MM.1S (cell line): ENCODE measurements around the gene PMAIP1.

Experiments
- DNase-seq: peaks from one replicate; pipeline ENCODE4 v3.0.0-alpha.2; 2015
- H2AFZ ChIP-seq: fragments of 300-600 bp; sonication (generic); 2 replicates; pipeline ENCODE4 v1.6.0; 2016; ENCODE audit warnings: antibody characterized with exemption, low read length
- H3F3A ChIP-seq: fragments of 300-600 bp; sonication (generic); 2 replicates; pipeline ENCODE4 v1.6.1; 2016; ENCODE audit warnings: mild to moderate bottlenecking, antibody characterized with exemption, low read length, moderate library complexity, mixed read lengths; ENCODE audit not compliant: insufficient read depth
- H3K27ac ChIP-seq: fragments of 300-600 bp; sonication (generic); 2 replicates; pipeline ENCODE4 v1.5.1; 2016; ENCODE audit warnings: mild to moderate bottlenecking, low read length
- H3K27me3 ChIP-seq: fragments of 300-600 bp; sonication (generic); replicated peaks from 2 replicates; pipeline ENCODE4 v1.6.0; 2016; ENCODE audit warnings: low read length; ENCODE audit not compliant: insufficient read depth
- H3K36me3 ChIP-seq: fragments of 300-600 bp; sonication (generic); replicated peaks from 2 replicates; pipeline ENCODE4 v1.6.1; 2016; ENCODE audit warnings: mild to moderate bottlenecking, low read length, mixed read lengths; ENCODE audit not compliant: insufficient read depth
- H3K4me1 ChIP-seq: fragments of 300-600 bp; sonication (generic); 2 replicates; pipeline ENCODE4 v1.6.1; 2016; ENCODE audit warnings: low read length, mixed read lengths
- H3K4me2 ChIP-seq: fragments of 300-600 bp; sonication (generic); 2 replicates; pipeline ENCODE4 v1.6.0; 2016; ENCODE audit warnings: low read depth, low read length
- H3K4me3 ChIP-seq: fragments of 300-600 bp; sonication (generic); 2 replicates; pipeline ENCODE4 v1.5.1; 2016; ENCODE audit warnings: low read length, mixed read lengths
- H3K79me2 ChIP-seq: fragments of 300-600 bp; sonication (generic); 2 replicates; pipeline ENCODE4 v1.6.1; 2016; ENCODE audit warnings: mixed run types, low read length, mixed read lengths
- H3K9ac ChIP-seq: fragments of 300-600 bp; sonication (generic); 2 replicates; pipeline ENCODE4 v1.6.1; 2016; ENCODE audit warnings: low read length, mixed read lengths
- H3K9me2 ChIP-seq: fragments of 300-600 bp; sonication (generic); replicated peaks from 2 replicates; pipeline ENCODE4 v1.6.1; 2016; ENCODE audit warnings: mild to moderate bottlenecking, low read length, mixed read lengths; ENCODE audit not compliant: insufficient read depth
- H3K9me3 ChIP-seq: fragments of 300-600 bp; sonication (generic); replicated peaks from 2 replicates; pipeline ENCODE4 v1.6.1; 2016; ENCODE audit warnings: mild to moderate bottlenecking, low read length, mixed read lengths; ENCODE audit not compliant: insufficient read depth
- H4K20me1 ChIP-seq: fragments of 300-600 bp; sonication (generic); 2 replicates; pipeline ENCODE4 v1.6.1; 2016; ENCODE audit warnings: mild to moderate bottlenecking, low read length, moderate library complexity, mixed read lengths; ENCODE audit not compliant: insufficient read depth
- EZH2 ChIP-seq: fragments of 300-600 bp; sonication (generic); optimal IDR thresholded peaks from 2 replicates; pipeline ENCODE3; 2017; ENCODE audit warnings: low read depth, mild to moderate bottlenecking, antibody characterized with exemption, low read length, mixed read lengths
- EZH2phosphoT487 ChIP-seq: fragments of 300-600 bp; sonication (generic); IDR thresholded peaks from 2 replicates; pipeline ENCODE4 v1.6.1; 2018; ENCODE audit warnings: antibody characterized with exemption, low read length
- TF ChIP-seq, protein P1 (sequence below): fragments of 300-600 bp; sonication (generic); IDR thresholded peaks from 2 replicates; pipeline ENCODE4 v1.5.1; 2016; ENCODE audit warnings: antibody characterized with exemption, low read length, mixed read lengths

The PMAIP1 gene

DNA sequence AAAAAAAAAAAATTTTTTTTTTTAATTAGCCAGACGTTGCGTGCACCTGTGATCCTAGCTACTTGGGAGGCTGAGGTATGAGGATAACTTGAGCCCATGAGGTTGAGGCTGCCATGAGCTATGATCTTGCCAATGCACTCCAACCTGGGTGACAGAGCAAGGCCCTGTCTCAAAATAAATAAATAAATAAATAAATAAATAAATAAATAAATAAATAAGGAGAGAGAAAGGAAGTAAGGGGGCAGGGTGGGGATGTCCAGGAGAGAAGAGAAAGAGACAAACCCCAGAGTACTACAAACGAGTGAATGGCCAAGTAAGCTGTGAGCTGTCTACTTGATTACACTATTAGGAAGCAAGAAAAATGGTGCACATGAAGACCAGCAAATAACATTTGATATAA lies 7.7 kb upstream of the PMAIP1 start:
- H3K9me3 ChIP-seq = no peaks in the 10 kb centered on the region
- no peaks in the 10 kb centered on the region for H3K9me2 ChIP-seq
- no peak overlapping the region for H3K9ac ChIP-seq
- H3K4me2 ChIP-seq = no peak overlapping the region
- H3F3A ChIP-seq = no peaks in the 10 kb centered on the region
- TF ChIP-seq EZH2phosphoT487 (no peak), EZH2 (no peak)
- TF ChIP-seq, protein P1, sequence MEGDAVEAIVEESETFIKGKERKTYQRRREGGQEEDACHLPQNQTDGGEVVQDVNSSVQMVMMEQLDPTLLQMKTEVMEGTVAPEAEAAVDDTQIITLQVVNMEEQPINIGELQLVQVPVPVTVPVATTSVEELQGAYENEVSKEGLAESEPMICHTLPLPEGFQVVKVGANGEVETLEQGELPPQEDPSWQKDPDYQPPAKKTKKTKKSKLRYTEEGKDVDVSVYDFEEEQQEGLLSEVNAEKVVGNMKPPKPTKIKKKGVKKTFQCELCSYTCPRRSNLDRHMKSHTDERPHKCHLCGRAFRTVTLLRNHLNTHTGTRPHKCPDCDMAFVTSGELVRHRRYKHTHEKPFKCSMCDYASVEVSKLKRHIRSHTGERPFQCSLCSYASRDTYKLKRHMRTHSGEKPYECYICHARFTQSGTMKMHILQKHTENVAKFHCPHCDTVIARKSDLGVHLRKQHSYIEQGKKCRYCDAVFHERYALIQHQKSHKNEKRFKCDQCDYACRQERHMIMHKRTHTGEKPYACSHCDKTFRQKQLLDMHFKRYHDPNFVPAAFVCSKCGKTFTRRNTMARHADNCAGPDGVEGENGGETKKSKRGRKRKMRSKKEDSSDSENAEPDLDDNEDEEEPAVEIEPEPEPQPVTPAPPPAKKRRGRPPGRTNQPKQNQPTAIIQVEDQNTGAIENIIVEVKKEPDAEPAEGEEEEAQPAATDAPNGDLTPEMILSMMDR = no peak
- H4K20me1 ChIP-seq = no peaks in the 10 kb centered on the region
- no peak overlapping the region for H3K27ac ChIP-seq
- no peak for DNase-seq
- no peaks in the 10 kb centered on the region for H3K4me1 ChIP-seq
- H3K27me3 ChIP-seq = no peaks in the 10 kb centered on the region
- no peak overlapping the region for H3K4me3 ChIP-seq
- H3K79me2 ChIP-seq = no peaks in the 10 kb centered on the region
- no peak overlapping the region for H2AFZ ChIP-seq
- no peaks in the 10 kb centered on the region for H3K36me3 ChIP-seq

DNA sequence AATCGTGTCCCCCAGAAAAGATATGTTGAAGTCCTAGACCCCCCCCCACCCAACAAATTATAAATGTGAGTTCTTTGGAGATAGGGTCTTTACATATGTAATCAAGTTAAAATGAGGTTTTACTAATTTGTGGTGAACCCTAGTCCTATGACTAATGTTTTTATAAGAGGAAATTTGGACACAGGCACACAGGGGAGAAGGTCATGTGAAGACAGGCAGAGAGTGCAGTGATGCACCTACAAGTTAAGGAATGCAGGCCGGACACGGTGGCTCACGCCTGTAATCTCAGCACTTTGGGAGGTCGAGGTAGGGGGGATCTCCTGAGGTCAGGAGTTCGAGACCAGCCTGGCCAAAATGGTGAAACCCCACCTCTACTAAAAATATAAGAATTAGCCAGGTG lies 5.8 kb upstream of the PMAIP1 start:
- H3K9me2 ChIP-seq = no peaks in the 10 kb centered on the region
- H3K4me1 ChIP-seq = no peaks in the 10 kb centered on the region
- H3K9me3 ChIP-seq = no peaks in the 10 kb centered on the region
- no peaks in the 10 kb centered on the region for H3F3A ChIP-seq
- TF ChIP-seq, protein P1 = no peak
- TF ChIP-seq EZH2 = no peak
- no peak for TF ChIP-seq EZH2phosphoT487
- no peaks in the 10 kb centered on the region for H3K27me3 ChIP-seq
- H4K20me1 ChIP-seq = no peaks in the 10 kb centered on the region
- H3K9ac ChIP-seq = no peak overlapping the region
- H3K36me3 ChIP-seq = no peaks in the 10 kb centered on the region
- H3K27ac ChIP-seq = no peak overlapping the region
- no peak overlapping the region for H2AFZ ChIP-seq
- no peak overlapping the region for H3K4me2 ChIP-seq
- H3K79me2 ChIP-seq = no peaks in the 10 kb centered on the region
- DNase-seq = no peak
- H3K4me3 ChIP-seq = no peak overlapping the region

DNA sequence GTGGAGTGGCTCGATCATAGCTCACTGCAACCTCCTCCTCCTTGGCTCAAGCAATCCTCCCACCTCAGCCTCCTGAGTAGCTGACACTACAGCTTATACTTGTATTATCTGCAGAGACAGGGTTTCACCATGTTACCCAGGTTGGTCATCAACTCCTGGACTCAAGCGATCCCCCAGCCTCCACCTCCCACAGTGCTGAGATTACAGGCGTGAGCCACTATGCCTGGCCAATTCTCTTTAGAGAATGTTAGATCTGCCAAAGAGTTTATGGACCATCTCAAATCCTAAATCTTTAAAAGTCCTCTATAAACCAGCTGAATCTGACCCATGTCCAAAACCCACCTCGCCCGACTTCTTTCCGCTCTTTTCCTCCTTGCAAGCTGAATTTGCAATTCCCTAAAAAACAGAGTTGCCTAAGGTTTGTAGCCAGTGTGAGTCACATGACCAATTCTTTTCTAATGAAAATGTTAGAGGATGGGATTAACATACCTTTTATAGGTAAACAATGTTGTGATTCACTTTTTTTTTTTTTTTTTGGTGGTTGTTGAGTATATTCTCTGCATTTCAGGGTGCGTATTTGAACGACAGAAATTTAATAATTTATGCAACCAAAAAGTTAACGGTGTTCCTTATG lies 2.4 kb upstream of the PMAIP1 start:
- H3K4me3 ChIP-seq = no peak overlapping the region
- H3K9me2 ChIP-seq = no peaks in the 10 kb centered on the region
- no peaks in the 10 kb centered on the region for H3K36me3 ChIP-seq
- H3K4me2 ChIP-seq = no peak overlapping the region
- H3K27ac ChIP-seq = no peak overlapping the region
- H3F3A ChIP-seq = no peaks in the 10 kb centered on the region
- H3K9me3 ChIP-seq = no peaks in the 10 kb centered on the region
- no peak overlapping the region for H2AFZ ChIP-seq
- H3K4me1 ChIP-seq = 0 out of 2 replicates have a peak, but pooled peaks cover 5% of the 10 kb centered on the region
- no peaks in the 10 kb centered on the region for H3K27me3 ChIP-seq
- no peaks in the 10 kb centered on the region; the same call in 1 of the 2 replicates for H3K79me2 ChIP-seq
- no peak for DNase-seq
- TF ChIP-seq EZH2 = no peak
- TF ChIP-seq, protein P1 = no peak
- TF ChIP-seq EZH2phosphoT487 = no peak
- no peak overlapping the region for H3K9ac ChIP-seq
- H4K20me1 ChIP-seq = no peaks in the 10 kb centered on the region
